Glutamatergic neuron (in vitro differentiated cells): Measurements from ENCODE around the gene NOTUM. TPM values are rescaled to one million over a fixed set of nuclear protein-coding genes. Genes with fewer than 3 reads are reported as not detected.
A peak's percentile ranks its signal among the peaks of the same experiment; 100 is the strongest.

ENCODE experiments used
- DNase-seq: peaks from one replicate; pipeline ENCODE4 v3.0.0; 2022
- H3K27ac Mint-ChIP-seq: one replicate; pipeline ENCODE4 v1.8.0; 2020; ENCODE audit warnings: mild to moderate bottlenecking, mixed read lengths, inconsistent platforms; ENCODE audit not compliant: unreplicated experiment
- H3K27me3 Mint-ChIP-seq: one replicate; pipeline ENCODE4 v1.8.0; 2020; ENCODE audit warnings: mild to moderate bottlenecking, moderate library complexity, mixed read lengths, inconsistent platforms; ENCODE audit not compliant: unreplicated experiment
- H3K36me3 Mint-ChIP-seq: one replicate; pipeline ENCODE4 v1.8.0; 2020; ENCODE audit warnings: mild to moderate bottlenecking, mixed read lengths, inconsistent platforms; ENCODE audit not compliant: unreplicated experiment
- H3K4me1 Mint-ChIP-seq: one replicate; pipeline ENCODE4 v1.8.0; 2020; ENCODE audit warnings: mild to moderate bottlenecking, low read depth, mixed read lengths, inconsistent platforms; ENCODE audit not compliant: unreplicated experiment
- H3K4me3 Mint-ChIP-seq: one replicate; pipeline ENCODE4 v1.8.0; 2020; ENCODE audit warnings: mild to moderate bottlenecking, mixed read lengths, inconsistent platforms; ENCODE audit not compliant: unreplicated experiment
- H3K9me3 Mint-ChIP-seq: one replicate; pipeline ENCODE4 v1.8.0; 2020; ENCODE audit warnings: mild to moderate bottlenecking, moderate library complexity, mixed read lengths, inconsistent platforms; ENCODE audit not compliant: unreplicated experiment
- CTCF ChIP-seq: fragments of 200-600 bp; sonication (generic); IDR thresholded peaks from one replicate; pipeline ENCODE4 v1.5.0; 2021; ENCODE audit not compliant: partially characterized antibody, unreplicated experiment
- total RNA-seq: library from RNA; stranded (reverse); fragmentation: NEBNext Ultra II Directional; extraction: Animal tissue kit (Norgen Biotek cat#: 25700); gene quantifications from one replicate; pipeline ENCODE4 v1.2.1, GENCODE V29; 2021; ENCODE audit not compliant: unreplicated experiment

NOTUM gene
- total RNA-seq, 1 donor from 2014 or later = 39.8 TPM

- DNase-seq = peak; percentile 30
- no peak overlapping the region for H3K4me3 Mint-ChIP-seq
- H3K27ac Mint-ChIP-seq = no peak overlapping the region
- peaks cover 5% of the 10 kb centered on the region for H3K9me3 Mint-ChIP-seq
- H3K4me1 Mint-ChIP-seq = peaks cover 14% of the 10 kb centered on the region
- peaks cover 5% of the 10 kb centered on the region for H3K27me3 Mint-ChIP-seq
- no peak for TF ChIP-seq CTCF
- H3K36me3 Mint-ChIP-seq = no peaks in the 10 kb centered on the region
Observed at GRCh38 chr17:82003411-82004381, 42.7 kb upstream of the NOTUM start.

GRCh38 chr17:82001571-82002056 is 40.6 kb upstream of the NOTUM start:
- no peak overlapping the region for H3K27ac Mint-ChIP-seq
- H3K4me1 Mint-ChIP-seq = peaks cover 15% of the 10 kb centered on the region
- H3K4me3 Mint-ChIP-seq = no peak overlapping the region
- H3K9me3 Mint-ChIP-seq = peaks cover 5% of the 10 kb centered on the region
- TF ChIP-seq CTCF = no peak
- peak; percentile 13 for DNase-seq
- H3K36me3 Mint-ChIP-seq = no peaks in the 10 kb centered on the region
- peaks cover 8% of the 10 kb centered on the region for H3K27me3 Mint-ChIP-seq

GRCh38 chr17:82000803-82001570 is 40.0 kb upstream of the NOTUM start:
- H3K27ac Mint-ChIP-seq = no peak overlapping the region
- DNase-seq = peak; percentile 56
- H3K4me1 Mint-ChIP-seq = peaks cover 9% of the 10 kb centered on the region

GRCh38 chr17:81999976-82000802 is 39.2 kb upstream of the NOTUM start:
- Mint-ChIP-seq H3K36me3 (no peaks in the 10 kb centered on the region), H3K9me3 (no peaks in the 10 kb centered on the region), H3K4me3 (no peak overlapping the region), H3K27ac (no peak overlapping the region), H3K4me1 (peaks cover 8% of the 10 kb centered on the region), H3K27me3 (peaks cover 2% of the 10 kb centered on the region)
- no peak for TF ChIP-seq CTCF
- peak; percentile 18 for DNase-seq

More at GRCh38 chr17:82000803-82001570, 40.0 kb upstream of the NOTUM start:
- Mint-ChIP-seq H3K9me3 (peaks cover 2% of the 10 kb centered on the region), H3K36me3 (no peaks in the 10 kb centered on the region), H3K27me3 (peaks cover 4% of the 10 kb centered on the region), H3K4me3 (no peak overlapping the region)
- TF ChIP-seq CTCF = no peak
